Effector memory CD4-positive, alpha-beta T cell (primary cell): Measurements from ENCODE around the gene MYL10.
A peak's percentile ranks its signal among the peaks of the same experiment; 100 is the strongest.
"Not testable (repeated sequence)": the region's sequence is repeated elsewhere in the genome, so short reads cannot be mapped to it uniquely, and the experiment has no call there.

Experiments used
- DNase-seq, 3 donors: peaks; one replicate each; pipeline ENCODE4 v3.0.0-alpha.2; 2020
- H3K27ac ChIP-seq: 2 replicates; pipeline ENCODE4 v1.7.0; 2013; ENCODE audit warnings: mild to moderate bottlenecking, low read length, moderate library complexity; ENCODE audit not compliant: insufficient read depth, poor library complexity, severe bottlenecking
- H3K27me3 ChIP-seq: replicated peaks from 2 replicates; pipeline ENCODE4 v1.7.0; 2013; ENCODE audit warnings: mild to moderate bottlenecking, low read length; ENCODE audit not compliant: insufficient read depth, control insufficient read depth, poor library complexity, severe bottlenecking
- H3K36me3 ChIP-seq: 2 replicates; pipeline ENCODE4 v1.7.0; 2013; ENCODE audit warnings: mild to moderate bottlenecking, low read length, moderate library complexity; ENCODE audit not compliant: control insufficient read depth, insufficient read depth
- H3K4me1 ChIP-seq: 2 replicates; pipeline ENCODE4 v1.7.0; 2013; ENCODE audit warnings: low read length, mild to moderate bottlenecking; ENCODE audit not compliant: control insufficient read depth, insufficient read depth, poor library complexity, severe bottlenecking
- H3K4me3 ChIP-seq: 2 replicates; pipeline ENCODE4 v1.7.0; 2013; ENCODE audit warnings: low read length, low read depth, mild to moderate bottlenecking; ENCODE audit not compliant: insufficient read depth, poor library complexity, severe bottlenecking
- H3K9me3 ChIP-seq: 2 replicates; pipeline ENCODE4 v1.7.0; 2013; ENCODE audit warnings: mild to moderate bottlenecking, low read length, moderate library complexity; ENCODE audit not compliant: control insufficient read depth

MYL10 gene

GRCh38 chr7:101614098-101614938 is 14.8 kb downstream of the MYL10 start:
- Histone ChIP-seq H3K36me3 (no peaks in the 10 kb centered on the region), H3K4me1 (no peaks in the 10 kb centered on the region), H3K9me3 (no peaks in the 10 kb centered on the region), H3K27me3 (no peaks in the 10 kb centered on the region), H3K27ac (no peak overlapping the region), H3K4me3 (no peak overlapping the region)
- DNase-seq: no peak

- Histone ChIP-seq H3K4me3 (no peak overlapping the region), H3K27ac (no peak overlapping the region), H3K27me3 (no peaks in the 10 kb centered on the region), H3K9me3 (no peaks in the 10 kb centered on the region), H3K4me1 (no peaks in the 10 kb centered on the region), H3K36me3 (no peaks in the 10 kb centered on the region)
- no peak for DNase-seq
These were observed 16.1 kb downstream of the MYL10 start for GRCh38 chr7:101612885-101613515.

- DNase-seq: no peak
- Histone ChIP-seq H3K36me3 (no peaks in the 10 kb centered on the region), H3K27me3 (no peaks in the 10 kb centered on the region), H3K4me3 (no peak overlapping the region), H3K9me3 (no peaks in the 10 kb centered on the region), H3K27ac (no peak overlapping the region), H3K4me1 (no peaks in the 10 kb centered on the region)
These were observed 20.1 kb downstream of the MYL10 start for GRCh38 chr7:101608772-101609713.

- no peak for DNase-seq
- H3K36me3 ChIP-seq: no peaks in the 10 kb centered on the region
- no peaks in the 10 kb centered on the region for H3K27me3 ChIP-seq
- no peak overlapping the region for H3K27ac ChIP-seq
- H3K4me1 ChIP-seq: no peaks in the 10 kb centered on the region
- no peak overlapping the region for H3K4me3 ChIP-seq
- no peaks in the 10 kb centered on the region for H3K9me3 ChIP-seq
These were observed 22.6 kb downstream of the MYL10 start for GRCh38 chr7:101606498-101606923.

- no peaks in the 10 kb centered on the region for H3K9me3 ChIP-seq
- H3K4me3 ChIP-seq: no peak overlapping the region
- no peaks in the 10 kb centered on the region for H3K36me3 ChIP-seq
- DNase-seq: no peak
- H3K27ac ChIP-seq: no peak overlapping the region
- no peaks in the 10 kb centered on the region for H3K27me3 ChIP-seq
- no peaks in the 10 kb centered on the region for H3K4me1 ChIP-seq
These were observed 23.2 kb downstream of the MYL10 start for GRCh38 chr7:101605611-101606497.

GRCh38 chr7:101604934-101605332 is 24.2 kb downstream of the MYL10 start:
- not testable (repeated sequence) for H3K4me3 ChIP-seq, H3K27ac ChIP-seq, H3K36me3 ChIP-seq, H3K27me3 ChIP-seq, H3K4me1 ChIP-seq, DNase-seq, H3K9me3 ChIP-seq

- H3K36me3 ChIP-seq: no peaks in the 10 kb centered on the region
- H3K27me3 ChIP-seq: no peaks in the 10 kb centered on the region
- H3K9me3 ChIP-seq: no peaks in the 10 kb centered on the region
- DNase-seq: no peak
- no peak overlapping the region for H3K27ac ChIP-seq
- no peaks in the 10 kb centered on the region for H3K4me1 ChIP-seq
- H3K4me3 ChIP-seq: no peak overlapping the region
These were observed 24.7 kb downstream of the MYL10 start for GRCh38 chr7:101604331-101604933.

GRCh38 chr7:101602484-101603241 is 26.4 kb downstream of the MYL10 start:
- H3K36me3 ChIP-seq: no peaks in the 10 kb centered on the region

More at GRCh38 chr7:101602484-101603241, 26.4 kb downstream of the MYL10 start:
- no peak overlapping the region for H3K27ac ChIP-seq
- DNase-seq: peak; percentile 13 to 40 (median 19)
- no peak overlapping the region for H3K4me3 ChIP-seq
- no peaks in the 10 kb centered on the region for H3K9me3 ChIP-seq
- no peaks in the 10 kb centered on the region for H3K4me1 ChIP-seq
- H3K27me3 ChIP-seq: no peaks in the 10 kb centered on the region
